Activated CD4-positive, alpha-beta T cell treated with anti-CD3 and anti-CD28 coated beads, Interleukin-2, amount 50 U/mL, for 4 hours (primary cell): Measurements from ENCODE around the gene PTGDS.
A peak's percentile ranks its signal among the peaks of the same experiment; 100 is the strongest.
"Not testable (repeated sequence)": the region's sequence is repeated elsewhere in the genome, so short reads cannot be mapped to it uniquely, and the experiment has no call there.

ENCODE experiments used
- DNase-seq, 2 experiments: peaks; one replicate each; pipeline ENCODE4 v3.0.0-alpha.2; 2020

The PTGDS gene

GRCh38 chr9:136992819-136993369 is 15.6 kb downstream of the PTGDS start:
- no peak for DNase-seq

GRCh38 chr9:136994180-136994887 is 17.0 kb downstream of the PTGDS start:
- no peak for DNase-seq

- DNase-seq: no peak
These were observed 17.6 kb downstream of the PTGDS start for GRCh38 chr9:136994888-136995230.

GRCh38 chr9:136995362-136995761 is 18.1 kb downstream of the PTGDS start:
- no peak for DNase-seq

GRCh38 chr9:136995772-136996311 is 18.5 kb downstream of the PTGDS start:
- no peak for DNase-seq

- DNase-seq: peak; percentile 17 to 19
These were observed 19.3 kb downstream of the PTGDS start, which contains the start of gene CLIC3 for GRCh38 chr9:136996361-136997292. Gene CLIC3, minus strand, starts transcription at chr9:136996568. Its CDS starts 25 bp downstream, at chr9:136996543.

GRCh38 chr9:136997371-136997770 is 20.1 kb downstream of the PTGDS start:
- DNase-seq: no peak

- DNase-seq: no peak
These were observed 20.5 kb downstream of the PTGDS start for GRCh38 chr9:136997830-136998234.

- DNase-seq: no peak
These were observed 23.1 kb downstream of the PTGDS start for GRCh38 chr9:137000177-137000930.

GRCh38 chr9:137001857-137002645 is 24.7 kb downstream of the PTGDS start:
- DNase-seq: no peak

GRCh38 chr9:137002646-137003041 is 25.3 kb downstream of the PTGDS start:
- no peak for DNase-seq

GRCh38 chr9:137004285-137004684 is 27.0 kb downstream of the PTGDS start:
- not testable (repeated sequence) for DNase-seq

- DNase-seq: no peak
These were observed 29.1 kb downstream of the PTGDS start for GRCh38 chr9:137006116-137007003.

- DNase-seq: no peak
These were observed 30.0 kb downstream of the PTGDS start for GRCh38 chr9:137007108-137007815.

- DNase-seq: no peak
These were observed 30.5 kb downstream of the PTGDS start for GRCh38 chr9:137007816-137008270.

GRCh38 chr9:137008312-137008711 is 31.0 kb downstream of the PTGDS start:
- DNase-seq: no peak

- no peak for DNase-seq
These were observed 31.9 kb downstream of the PTGDS start for GRCh38 chr9:137009217-137009616.

GRCh38 chr9:137009938-137010732 is 32.8 kb downstream of the PTGDS start:
- DNase-seq: no peak

GRCh38 chr9:137011156-137011555 is 33.9 kb downstream of the PTGDS start:
- no peak for DNase-seq
